HCT116 (cell line): ENCODE measurements around the gene AGPS. TPM values are rescaled to one million over a fixed set of nuclear protein-coding genes. Genes with fewer than 3 reads are reported as not detected.

Experiments
- ATAC-seq: fragments of 200-7000 bp; cut with Tn5 transposase; 2 replicates; pipeline ENCODE4 v1.9.1; 2020; ENCODE audit warnings: mild to moderate bottlenecking, moderate library complexity
- BruUV-seq: library from RNA; stranded (reverse); fragments of 400-500 nt; replicated peaks from 2 replicates; lab custom pipeline; 2021; lab: Mats Ljungman, UMichigan
- CTCF ChIA-PET: fragments of 300-600 bp; sonication (Branson Sonifier 250); formaldehyde crosslinking; loops from one replicate; lab custom pipeline; 2021; ENCODE audit warnings: antibody characterized with exemption; lab: Charles Lee
- POLR2A ChIA-PET: fragments of 300-600, 350-600 bp; sonication (Branson Sonifier 250); formaldehyde crosslinking; loops from one replicate; lab custom pipeline; 2021; ENCODE audit warnings: antibody characterized with exemption; lab: Charles Lee
- RAD21 ChIA-PET, 2 experiments: fragments of 300-600 bp; sonication (Branson Sonifier 250); formaldehyde crosslinking; loops; one replicate each; lab custom pipeline; 2023; ENCODE audit warnings: low total read pairs in 2 of 2; ENCODE audit not compliant: uncharacterized antibody in 2 of 2, unreplicated experiment in 2 of 2, low non-redundant PET in 1 of 2; lab: Charles Lee
- DNase-seq: peaks from one replicate; pipeline ENCODE4 v3.0.0-alpha.2; 2010; ENCODE audit warnings: low read depth, low spot score
- H2AFZ ChIP-seq: fragments of 200-600 bp; shearing (Covaris generic), sonication (generic); 2 replicates; pipeline ENCODE4 v1.6.1; 2017; ENCODE audit warnings: low read depth, mixed run types, mixed read lengths, antibody characterized with exemption, low read length; ENCODE audit not compliant: poor library complexity, severe bottlenecking
- H3K27ac ChIP-seq: 2 replicates; pipeline ENCODE4 v1.5.1; 2012; ENCODE audit warnings: low read depth, low read length
- H3K27me3 ChIP-seq: fragments of 200-600 bp; sonication (generic); 2 replicates; pipeline ENCODE4 v1.6.1; 2016; ENCODE audit warnings: mixed run types, low read length, mixed read lengths; ENCODE audit not compliant: insufficient read depth
- H3K36me3 ChIP-seq, 2 experiments: fragments of 200-500 bp in 1 of 2; fragments of 200-600 bp in 1 of 2; sonication (Bioruptor generic) in 1 of 2; sonication (generic) in 1 of 2; 2 replicates each; pipeline versions ENCODE4 v1.5.1 to v1.6.1; 2014 to 2016; ENCODE audit warnings: low read length in 2 of 2, inconsistent platforms in 1 of 2, mixed read lengths in 1 of 2, mixed run types in 1 of 2; ENCODE audit not compliant: insufficient read depth in 2 of 2, control insufficient read depth in 1 of 2
- H3K4me1 ChIP-seq, 2 experiments: fragments of 200-600 bp in 1 of 2; sonication (generic) in 1 of 2; 2 replicates each; pipeline versions ENCODE4 v1.5.1 to v1.6.1; 2012 to 2017; ENCODE audit warnings: low read length in 2 of 2, inconsistent platforms in 1 of 2, mild to moderate bottlenecking in 1 of 2, mixed read lengths in 1 of 2, mixed run types in 1 of 2, moderate library complexity in 1 of 2; ENCODE audit not compliant: insufficient read depth in 2 of 2, control insufficient read depth in 1 of 2
- H3K4me2 ChIP-seq: fragments of 200-600 bp; sonication (generic); 2 replicates; pipeline ENCODE4 v1.6.1; 2017; ENCODE audit warnings: mixed run types, low read length, mixed read lengths
- H3K4me3 ChIP-seq, 2 experiments: fragments of 200-600 bp in 1 of 2; sonication (generic) in 1 of 2; replicated peaks in 1 of 2; 2 replicates each; pipeline ENCODE4 v1.5.1; 2011 to 2016; ENCODE audit warnings: low read length in 2 of 2, control low read depth in 1 of 2, low read depth in 1 of 2, mild to moderate bottlenecking in 1 of 2, mixed read lengths in 1 of 2, mixed run types in 1 of 2
- H3K79me2 ChIP-seq: fragments of 200-600 bp; sonication (generic); 2 replicates; pipeline ENCODE4 v1.6.1; 2017; ENCODE audit warnings: mild to moderate bottlenecking, mixed run types, low read length, moderate library complexity, mixed read lengths; ENCODE audit not compliant: insufficient read depth
- H3K9ac ChIP-seq: fragments of 200-600 bp; sonication (generic); 2 replicates; pipeline ENCODE4 v1.6.1; 2016; ENCODE audit warnings: low read length, mixed read lengths
- H3K9me2 ChIP-seq: fragments of 200-600 bp; sonication (generic), shearing (Covaris generic); 2 replicates; pipeline ENCODE4 v1.6.1; 2017; ENCODE audit warnings: mixed run types, mild to moderate bottlenecking, moderate library complexity; ENCODE audit not compliant: insufficient read depth
- H3K9me3 ChIP-seq, 2 experiments: fragments of 200-500 bp in 1 of 2; fragments of 200-600 bp in 1 of 2; sonication (Bioruptor generic) in 1 of 2; sonication (generic) in 1 of 2; 2 replicates each; pipeline ENCODE4 v1.6.1; 2014 to 2017; ENCODE audit warnings: low read length in 2 of 2, mixed read lengths in 2 of 2, inconsistent platforms in 1 of 2, low read depth in 1 of 2, mild to moderate bottlenecking in 1 of 2, mixed run types in 1 of 2, moderate library complexity in 1 of 2; ENCODE audit not compliant: control insufficient read depth in 1 of 2, insufficient read depth in 1 of 2
- H4K20me1 ChIP-seq: fragments of 200-600 bp; sonication (generic), shearing (Covaris generic); 2 replicates; pipeline ENCODE4 v1.6.1; 2017; ENCODE audit warnings: mixed run types, mild to moderate bottlenecking, moderate library complexity; ENCODE audit not compliant: insufficient read depth
- CEBPB ChIP-seq: IDR thresholded peaks from 2 replicates; pipeline ENCODE4 v1.6.1; 2012; ENCODE audit warnings: low read depth
- EGR1 ChIP-seq: IDR thresholded peaks from 2 replicates; pipeline ENCODE4 v1.6.1; 2012; ENCODE audit warnings: low read depth
- EZH2 ChIP-seq: fragments of 200-600 bp; sonication (generic); IDR thresholded peaks from 2 replicates; pipeline ENCODE4 v1.6.1; 2017; ENCODE audit warnings: antibody characterized with exemption, mixed run types
- FOSL1 ChIP-seq: IDR thresholded peaks from 2 replicates; pipeline ENCODE4 v1.6.1; 2012; ENCODE audit warnings: low read depth
- JUND ChIP-seq: IDR thresholded peaks from 2 replicates; pipeline ENCODE4 v1.6.1; 2012
- MAX ChIP-seq: IDR thresholded peaks from 2 replicates; pipeline ENCODE4 v1.6.1; 2012
- POLR2A ChIP-seq: IDR thresholded peaks from 2 replicates; pipeline ENCODE4 v1.7.0; 2011; ENCODE audit warnings: borderline replicate concordance; ENCODE audit not compliant: insufficient read depth, insufficient read length; ENCODE audit errors: extremely low read depth
- POLR2AphosphoS5 ChIP-seq: IDR thresholded peaks from 2 replicates; pipeline ENCODE4 v1.6.1; 2011; ENCODE audit warnings: mild to moderate bottlenecking, low read depth, low read length, moderate library complexity
- RAD21 ChIP-seq: IDR thresholded peaks from 2 replicates; pipeline ENCODE4 v1.6.1; 2012; ENCODE audit warnings: low read depth, mild to moderate bottlenecking
- YY1 ChIP-seq: IDR thresholded peaks from 2 replicates; pipeline ENCODE4 v1.6.1; 2011; ENCODE audit warnings: low read length, low read depth, moderate library complexity, mild to moderate bottlenecking; ENCODE audit not compliant: insufficient replicate concordance; ENCODE audit errors: extremely low read depth
- ZBTB33 ChIP-seq: IDR thresholded peaks from 2 replicates; pipeline ENCODE4 v1.6.1; 2011; ENCODE audit warnings: mild to moderate bottlenecking, low read length, moderate library complexity; ENCODE audit not compliant: insufficient replicate concordance; ENCODE audit errors: extremely low read depth
- intact Hi-C: fragments of 100-400 bp; cut with micrococcal nuclease; formaldehyde crosslinking; loops from 2 replicates; pipeline ENCODE4 v1.10.0; 2022
- total RNA-seq: library from RNA; stranded (reverse); gene quantifications from one replicate; pipeline ENCODE4 v1.2.1, GENCODE V29; 2021; ENCODE audit not compliant: unreplicated experiment

Gene AGPS
- total RNA-seq, 1 experiment from 2014 or later: 66.6 TPM

GRCh38 chr2:177523781-177524180 is 131.2 kb downstream of the AGPS start:
- H3K9me2 ChIP-seq: no peaks in the 10 kb centered on the region
- no peaks in the 10 kb centered on the region for H3K27me3 ChIP-seq
- no peaks in the 10 kb centered on the region for H3K9me3 ChIP-seq
- H3K36me3 ChIP-seq: 0 out of 4 replicates have a peak, but pooled peaks cover 0 to 5% of the 10 kb centered on the region in 2 experiments
- BruUV-seq: no TSS peak
- DNase-seq (no peak), ATAC-seq (no peak)
- H2AFZ ChIP-seq: no peak overlapping the region
- no peaks in the 10 kb centered on the region for H4K20me1 ChIP-seq
- no peak overlapping the region for H3K9ac ChIP-seq
- H3K4me3 ChIP-seq: no peak overlapping the region
- no peak overlapping the region for H3K27ac ChIP-seq
- H3K4me2 ChIP-seq: no peak overlapping the region
- ChIA-PET RAD21 (no interaction called here), POLR2A (no interaction called here), CTCF (interaction anchor here (1.2 to 1.4 kb wide), 2 partner anchors 9 to 34 kb away, joined by 3 to 4 read pairs; no protein-coding TSS in a partner anchor)
- intact Hi-C loops: no loop called here
- no peaks in the 10 kb centered on the region for H3K4me1 ChIP-seq
- H3K79me2 ChIP-seq: no peaks in the 10 kb centered on the region
- no peak for TF ChIP-seq POLR2AphosphoS5
- TF ChIP-seq RAD21: no peak
- TF ChIP-seq EZH2: no peak
- TF ChIP-seq POLR2A: no peak
- no peak for TF ChIP-seq JUND
- TF ChIP-seq ZBTB33: no peak
- TF ChIP-seq EGR1: no peak
- TF ChIP-seq YY1: no peak
- no peak for TF ChIP-seq MAX
- TF ChIP-seq CEBPB: no peak
- no peak for TF ChIP-seq FOSL1
